Mesenchymal stem cell (in vitro differentiated cells and primary cell): ENCODE results near the gene MLLT1.

ENCODE experiments used
- DNase-seq: peaks from one replicate; pipeline ENCODE4 v3.0.0-alpha.2; 2013
- H2AFZ ChIP-seq: one replicate; pipeline ENCODE4 v1.6.1; 2013; ENCODE audit warnings: low read depth, mild to moderate bottlenecking, control low read depth, inconsistent platforms, low read length, moderate library complexity
- H2AK5ac ChIP-seq: 2 replicates; pipeline ENCODE4 v1.6.1; 2013; ENCODE audit warnings: low read length, moderate library complexity, mild to moderate bottlenecking, inconsistent platforms; ENCODE audit not compliant: severe bottlenecking
- H2BK120ac ChIP-seq: one replicate; pipeline ENCODE4 v1.6.1; 2013; ENCODE audit warnings: low read depth, mild to moderate bottlenecking, inconsistent platforms, low read length, moderate library complexity
- H2BK12ac ChIP-seq, 2 experiments: one replicate each; pipeline ENCODE4 v1.6.1; 2013; ENCODE audit warnings: inconsistent platforms in 2 of 2, low read length in 2 of 2, mild to moderate bottlenecking in 2 of 2, moderate library complexity in 2 of 2, control low read depth in 1 of 2
- H2BK15ac ChIP-seq: one replicate; pipeline ENCODE4 v1.6.1; 2013; ENCODE audit warnings: mild to moderate bottlenecking, low read depth, inconsistent platforms; ENCODE audit not compliant: poor library complexity, severe bottlenecking
- H2BK5ac ChIP-seq: 2 replicates; pipeline ENCODE4 v1.6.1; 2013; ENCODE audit warnings: low read depth, mild to moderate bottlenecking, low read length, control low read depth, inconsistent platforms; ENCODE audit not compliant: poor library complexity, severe bottlenecking
- H3K14ac ChIP-seq, 2 experiments: one replicate each; pipeline ENCODE4 v1.6.1; 2013; ENCODE audit warnings: inconsistent platforms in 2 of 2, low read length in 2 of 2, control low read depth in 1 of 2, mild to moderate bottlenecking in 1 of 2, moderate library complexity in 1 of 2
- H3K18ac ChIP-seq, 2 experiments: one replicate each; pipeline ENCODE4 v1.6.1; 2013; ENCODE audit warnings: inconsistent platforms in 2 of 2, low read length in 2 of 2, control low read depth in 1 of 2, low read depth in 1 of 2, mild to moderate bottlenecking in 1 of 2
- H3K23ac ChIP-seq, 2 experiments: one replicate each; pipeline ENCODE4 v1.6.1; 2013; ENCODE audit warnings: inconsistent platforms in 2 of 2, low read length in 2 of 2, mild to moderate bottlenecking in 2 of 2, moderate library complexity in 2 of 2, control low read depth in 1 of 2
- H3K27ac ChIP-seq: 2 replicates; pipeline ENCODE4 v1.5.1; 2013; ENCODE audit warnings: mild to moderate bottlenecking, moderate library complexity, low read length, control low read depth, inconsistent platforms; ENCODE audit not compliant: poor library complexity, severe bottlenecking
- H3K27me3 ChIP-seq, 2 experiments: 2 replicates each; pipeline versions ENCODE4 v1.6.1 to v1.7.0; 2013; ENCODE audit warnings: low read length in 2 of 2, mild to moderate bottlenecking in 2 of 2, moderate library complexity in 2 of 2, control low read depth in 1 of 2, inconsistent platforms in 1 of 2; ENCODE audit not compliant: control insufficient read depth in 1 of 2, insufficient read depth in 1 of 2
- H3K36me3 ChIP-seq, 2 experiments: 2 replicates each; pipeline versions ENCODE4 v1.6.1 to v1.7.0; 2013; ENCODE audit warnings: low read length in 2 of 2, control low read depth in 1 of 2, inconsistent platforms in 1 of 2, low read depth in 1 of 2, mild to moderate bottlenecking in 1 of 2; ENCODE audit not compliant: insufficient read depth in 2 of 2, control insufficient read depth in 1 of 2
- H3K4ac ChIP-seq, 2 experiments: one replicate each; pipeline ENCODE4 v1.6.1; 2013; ENCODE audit warnings: inconsistent platforms in 2 of 2, low read length in 2 of 2, mild to moderate bottlenecking in 2 of 2, moderate library complexity in 2 of 2, control low read depth in 1 of 2, low read depth in 1 of 2
- H3K4me1 ChIP-seq: 2 replicates; pipeline ENCODE4 v1.6.1; 2013; ENCODE audit warnings: low read depth, low read length, control low read depth; ENCODE audit not compliant: control insufficient read depth, insufficient read depth
- H3K4me2 ChIP-seq: 2 replicates; pipeline ENCODE4 v1.6.1; 2013; ENCODE audit warnings: low read length, mild to moderate bottlenecking, inconsistent platforms; ENCODE audit not compliant: poor library complexity, severe bottlenecking
- H3K4me3 ChIP-seq, 2 experiments: 2 replicates each; pipeline versions ENCODE4 v1.5.1 to v1.7.0; 2013; ENCODE audit warnings: low read length in 2 of 2, mild to moderate bottlenecking in 2 of 2, control low read depth in 1 of 2, low read depth in 1 of 2; ENCODE audit not compliant: insufficient read depth in 1 of 2
- H3K79me1 ChIP-seq: replicated peaks from 2 replicates; pipeline ENCODE4 v1.6.1; 2013; ENCODE audit warnings: mild to moderate bottlenecking, control low read depth, low read length, inconsistent platforms; ENCODE audit not compliant: poor library complexity, severe bottlenecking
- H3K9ac ChIP-seq: 2 replicates; pipeline ENCODE4 v1.7.0; 2013; ENCODE audit warnings: mild to moderate bottlenecking, low read length, moderate library complexity
- H3K9me3 ChIP-seq: 2 replicates; pipeline ENCODE4 v1.7.0; 2013; ENCODE audit warnings: mild to moderate bottlenecking, low read length; ENCODE audit not compliant: control insufficient read depth
- H4K8ac ChIP-seq: one replicate; pipeline ENCODE4 v1.6.1; 2013; ENCODE audit warnings: inconsistent platforms, mild to moderate bottlenecking, low read length, moderate library complexity
- H4K91ac ChIP-seq: one replicate; pipeline ENCODE4 v1.6.1; 2013; ENCODE audit warnings: mild to moderate bottlenecking, low read length, inconsistent platforms
- WGBS: methylation state at CpG from one replicate; pipeline ENCODE4 v1.1.7; 2013; ENCODE audit warnings: mixed read lengths; 5-methylcytosine and 5-hydroxymethylcytosine counted together

Gene MLLT1

DNA sequence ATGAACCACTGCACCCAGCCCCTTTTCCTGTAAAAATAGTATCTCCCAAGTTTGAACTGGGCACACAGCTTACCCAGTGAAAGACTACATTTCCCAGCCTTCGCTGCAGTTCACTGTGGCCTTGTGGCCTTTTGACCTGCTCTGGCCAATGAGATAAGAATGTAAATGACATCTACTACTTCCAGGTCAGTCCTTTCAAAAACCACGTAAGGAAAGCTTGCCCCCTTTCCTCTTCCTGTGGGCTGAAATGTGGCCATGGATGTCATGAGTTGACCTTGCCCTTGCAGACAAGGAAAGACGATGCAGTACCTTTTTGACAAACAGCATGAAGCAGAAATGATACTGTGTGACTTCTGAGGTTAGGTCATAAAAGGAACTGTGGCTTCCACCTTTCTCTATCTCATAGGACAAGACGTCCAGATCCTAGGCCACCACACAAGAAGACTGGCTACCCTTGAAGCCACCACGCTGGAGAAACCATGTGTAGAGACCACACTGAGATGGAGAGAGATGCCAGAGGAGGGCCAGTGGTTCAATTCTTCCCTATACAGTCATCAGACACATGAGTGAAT, 33.7 kb upstream of the MLLT1 start:
- Histone ChIP-seq H3K4me1 (no peaks in the 10 kb centered on the region), H3K14ac (no peak overlapping the region), H4K8ac (no peak overlapping the region), H4K91ac (no peak overlapping the region), H3K4ac (no peak overlapping the region), H3K4me3 (no peak overlapping the region), H2AFZ (no peak overlapping the region), H3K18ac (no peak overlapping the region), H3K79me1 (no peaks in the 10 kb centered on the region), H2BK15ac (no peak overlapping the region), H3K9ac (no peak overlapping the region), H3K4me2 (no peak overlapping the region), H2BK12ac (no peak overlapping the region), H2BK5ac (no peak overlapping the region), H3K36me3 (no peaks in the 10 kb centered on the region), H2AK5ac (no peak overlapping the region), H3K23ac (no peak overlapping the region), H3K27ac (no peak overlapping the region), H2BK120ac (no peak overlapping the region), H3K27me3 (peaks cover 0 to 17% of the 10 kb centered on the region in 2 experiments), H3K9me3 (peaks cover 7% of the 10 kb centered on the region)
- WGBS = 66% methylated on average over 5 of the region's 5 CpGs
- no peak for DNase-seq

DNA sequence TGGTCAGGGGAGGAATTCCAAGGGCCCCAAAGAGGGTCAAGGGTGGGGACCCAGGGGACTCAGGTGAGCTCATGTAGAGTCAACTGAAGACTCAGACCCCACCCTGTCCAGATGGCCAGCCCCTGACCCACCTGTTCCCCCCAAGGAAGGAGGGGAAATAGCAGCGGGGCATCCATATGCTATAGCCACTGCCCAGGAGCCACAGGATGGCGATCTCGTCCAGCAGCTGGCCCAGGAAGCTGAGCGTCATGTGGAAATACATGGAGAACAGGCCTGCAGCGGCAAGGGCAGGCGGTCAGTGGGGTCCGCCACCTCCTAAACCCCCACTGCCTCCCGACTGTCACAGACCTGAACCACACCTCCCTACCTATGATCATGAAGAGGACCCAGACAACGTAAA, 32.2 kb upstream of the MLLT1 start:
- H3K36me3 ChIP-seq = no peaks in the 10 kb centered on the region
- no peak overlapping the region for H3K27ac ChIP-seq
- H2AK5ac ChIP-seq = no peak overlapping the region
- H2BK12ac ChIP-seq = no peak overlapping the region
- H4K91ac ChIP-seq = no peak overlapping the region
- peaks cover 0 to 19% of the 10 kb centered on the region in 2 experiments for H3K27me3 ChIP-seq
- no peak overlapping the region for H2BK5ac ChIP-seq
- H3K23ac ChIP-seq = no peak overlapping the region
- H2BK120ac ChIP-seq = no peak overlapping the region
- H3K9ac ChIP-seq = no peak overlapping the region
- no peak overlapping the region for H3K14ac ChIP-seq
- H3K4me2 ChIP-seq = no peak overlapping the region
- H3K18ac ChIP-seq = no peak overlapping the region
- peaks cover 7% of the 10 kb centered on the region for H3K9me3 ChIP-seq
- 77% methylated on average over 9 of the region's 9 CpGs for WGBS
- no peak overlapping the region for H3K4ac ChIP-seq
- no peak overlapping the region for H4K8ac ChIP-seq
- H3K4me1 ChIP-seq = no peaks in the 10 kb centered on the region
- H3K4me3 ChIP-seq = no peak overlapping the region
- H3K79me1 ChIP-seq = no peaks in the 10 kb centered on the region
- DNase-seq = no peak
- no peak overlapping the region for H2AFZ ChIP-seq
- no peak overlapping the region for H2BK15ac ChIP-seq

DNA sequence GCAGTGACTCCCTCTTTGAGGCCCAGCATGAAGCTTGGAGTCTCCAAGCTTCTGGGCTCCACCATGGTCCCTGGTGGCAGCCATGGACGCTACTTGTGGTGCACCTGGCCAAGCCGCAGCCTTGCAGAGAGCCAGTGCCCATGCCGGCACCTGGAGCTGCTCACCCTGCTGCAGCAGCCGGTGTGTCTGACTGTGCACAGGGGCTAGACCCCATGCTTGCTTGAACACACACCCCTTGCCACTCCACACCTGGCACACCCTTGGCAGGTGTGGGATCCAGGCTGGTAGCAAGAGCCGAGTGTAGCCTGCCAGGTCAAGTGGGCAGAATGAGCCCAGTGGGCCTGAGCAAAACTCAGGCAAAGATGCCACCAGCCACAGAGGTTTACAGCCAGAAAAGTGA, 18.6 kb upstream of the MLLT1 start:
- no peak overlapping the region for H3K9ac ChIP-seq
- H3K9me3 ChIP-seq = peaks cover 1% of the 10 kb centered on the region
- H3K27me3 ChIP-seq = peaks cover 0 to 8% of the 10 kb centered on the region in 2 experiments
- no peak overlapping the region for H2BK15ac ChIP-seq
- H2BK120ac ChIP-seq = no peak overlapping the region
- no peak overlapping the region for H4K91ac ChIP-seq
- no peak overlapping the region for H3K23ac ChIP-seq
- H3K18ac ChIP-seq = no peak overlapping the region
- no peaks in the 10 kb centered on the region for H3K4me1 ChIP-seq
- H3K36me3 ChIP-seq = no peaks in the 10 kb centered on the region
- H3K14ac ChIP-seq = no peak overlapping the region
- no peak overlapping the region for H3K4me3 ChIP-seq
- H2AK5ac ChIP-seq = no peak overlapping the region
- no peak for DNase-seq
- no peak overlapping the region for H4K8ac ChIP-seq
- H3K27ac ChIP-seq = no peak overlapping the region
- no peak overlapping the region for H2AFZ ChIP-seq
- no peak overlapping the region for H2BK12ac ChIP-seq
- H2BK5ac ChIP-seq = no peak overlapping the region
- no peak overlapping the region for H3K4me2 ChIP-seq
- H3K4ac ChIP-seq = no peak overlapping the region
- no peaks in the 10 kb centered on the region for H3K79me1 ChIP-seq
- 60% methylated on average over 5 of the region's 5 CpGs for WGBS

DNA sequence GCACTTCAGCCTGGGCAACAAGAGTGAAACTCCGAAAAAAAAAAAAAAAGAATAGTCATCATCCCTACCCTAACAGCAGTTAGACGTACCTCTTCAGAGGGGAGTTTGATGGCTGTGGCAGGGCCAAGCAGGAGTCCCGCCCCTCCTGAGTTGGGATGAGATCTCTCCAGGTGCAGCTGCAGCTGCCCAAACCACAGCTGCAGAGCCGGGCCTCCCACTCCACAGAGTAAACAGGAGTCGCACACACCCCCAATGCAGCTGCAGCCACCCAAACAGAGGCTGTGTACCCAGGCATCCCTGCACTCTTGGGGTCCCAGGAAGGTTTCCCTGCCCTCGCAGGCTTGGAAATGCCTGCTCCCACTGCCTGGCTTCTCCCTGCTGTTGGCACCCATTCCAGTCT, 17.4 kb upstream of the MLLT1 start:
- H2BK120ac ChIP-seq = no peak overlapping the region
- no peak overlapping the region for H3K18ac ChIP-seq
- no peak overlapping the region for H2AK5ac ChIP-seq
- no peak overlapping the region for H3K4me2 ChIP-seq
- H3K27me3 ChIP-seq = peaks cover 0 to 7% of the 10 kb centered on the region in 2 experiments
- no peak overlapping the region for H4K91ac ChIP-seq
- H4K8ac ChIP-seq = no peak overlapping the region
- no peak overlapping the region for H2AFZ ChIP-seq
- peak overlapping the region in 1 of 2 experiments; percentile 14 for H3K4me3 ChIP-seq
- DNase-seq = no peak
- 79% methylated on average over 5 of the region's 6 CpGs for WGBS
- no peaks in the 10 kb centered on the region for H3K36me3 ChIP-seq
- no peak overlapping the region for H3K27ac ChIP-seq
- no peaks in the 10 kb centered on the region for H3K4me1 ChIP-seq
- H2BK12ac ChIP-seq = no peak overlapping the region
- no peak overlapping the region for H3K9ac ChIP-seq
- no peaks in the 10 kb centered on the region for H3K79me1 ChIP-seq
- H2BK5ac ChIP-seq = no peak overlapping the region
- peaks cover 10% of the 10 kb centered on the region for H3K9me3 ChIP-seq
- no peak overlapping the region for H3K14ac ChIP-seq
- H2BK15ac ChIP-seq = no peak overlapping the region
- H3K4ac ChIP-seq = no peak overlapping the region
- no peak overlapping the region for H3K23ac ChIP-seq
